ENCODE results near the gene LYRM7. TPM values are rescaled to one million over a fixed set of nuclear protein-coding genes. Genes with fewer than 3 reads are reported as not detected.
A peak's percentile ranks its signal among the peaks of the same experiment; 100 is the strongest.
"Not testable (repeated sequence)": the region's sequence is repeated elsewhere in the genome, so short reads cannot be mapped to it uniquely, and the experiment has no call there.

LYRM7 gene
- total RNA-seq: 3.1 and 4.4 TPM in 2 replicates

DNA sequence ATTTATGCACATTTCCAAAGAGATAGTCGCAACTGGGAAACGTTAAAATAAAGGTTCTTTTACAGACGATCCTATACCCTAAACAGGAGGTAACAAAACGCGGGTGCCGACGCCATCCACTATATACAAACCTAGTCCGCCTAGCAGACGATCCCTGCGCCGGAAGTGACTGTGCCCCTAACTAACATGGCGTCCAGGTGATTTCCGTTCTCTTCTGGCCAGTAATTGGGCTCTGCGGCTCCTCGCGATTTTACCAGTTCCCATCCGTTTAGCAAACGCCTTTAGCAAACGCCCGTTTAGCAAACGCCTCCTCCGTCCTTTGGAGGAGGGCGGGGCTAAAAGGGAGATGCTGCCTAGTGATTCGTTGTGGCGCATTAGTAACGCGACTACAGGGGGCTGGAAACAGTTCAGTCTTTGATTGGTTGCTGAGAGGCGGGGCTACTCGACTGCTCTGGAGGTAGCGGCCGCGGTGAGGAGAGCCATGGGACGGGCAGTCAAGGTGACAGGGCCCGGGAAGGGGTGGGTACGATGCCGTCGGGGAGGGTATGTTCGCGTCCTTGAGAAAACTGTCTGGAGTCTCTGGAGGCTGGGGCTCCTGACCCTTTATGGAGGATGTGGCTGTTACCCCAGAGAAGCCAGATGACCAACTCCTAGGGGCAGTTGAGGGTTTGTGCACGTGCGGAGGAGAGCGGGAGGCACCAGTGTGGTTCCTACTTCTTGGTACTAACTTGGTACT lies at the start of gene LYRM7:
Gene LYRM7 (plus strand): TSS at position 405 of the 736 bp plus-strand sequence. CDS start 77 bp downstream, at position 482.
- peak; percentile 99 for DNase-seq (ENCODE audit: low read depth in 2 of 2)

DNA sequence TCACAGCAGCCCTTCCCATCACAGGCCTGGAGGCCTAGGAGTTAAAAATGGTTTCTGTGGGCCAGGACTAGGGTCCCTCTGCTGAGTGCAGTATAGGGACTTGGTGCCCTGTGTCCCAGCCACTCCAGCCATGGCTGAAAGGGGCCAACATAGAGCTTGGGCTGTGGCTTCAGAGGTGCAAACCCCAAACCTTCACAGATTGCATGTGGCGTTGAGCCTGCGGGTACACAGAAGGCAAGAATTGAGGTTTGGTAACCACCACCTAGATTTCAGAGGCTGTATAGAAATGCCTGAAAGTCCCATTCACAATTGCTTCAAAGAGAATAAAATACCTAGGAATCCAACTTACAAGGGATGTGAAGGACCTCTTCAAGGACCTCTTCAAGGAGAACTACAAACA lies 43.5 kb upstream of the LYRM7 start:
- DNase-seq (ENCODE audit: low read depth in 2 of 2): not testable (repeated sequence)

GRCh38 chr5:131129306-131129705 lies 41.4 kb upstream of the LYRM7 start:
- DNase-seq (ENCODE audit: low read depth in 2 of 2): no peak

DNA sequence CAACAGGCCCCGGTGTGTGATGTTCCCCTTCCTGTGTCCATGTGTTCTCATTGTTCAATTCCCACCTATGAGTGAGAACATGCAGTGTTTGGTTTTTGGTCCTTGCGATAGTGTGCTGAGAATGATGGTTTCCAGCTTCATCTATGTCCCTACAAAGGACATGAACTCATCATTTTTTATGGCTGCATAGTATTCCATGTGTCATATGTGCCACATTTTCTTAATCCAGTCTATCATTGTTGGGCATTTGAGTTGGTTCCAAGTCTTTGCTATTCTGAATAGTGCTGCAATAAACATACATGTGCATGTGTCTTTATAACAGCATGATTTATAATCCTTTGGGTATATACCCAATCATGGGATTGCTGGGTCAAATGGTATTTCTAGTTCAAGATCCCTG lies 37.7 kb upstream of the LYRM7 start:
- DNase-seq (ENCODE audit: low read depth in 2 of 2): not testable (repeated sequence)

GRCh38 chr5:131138406-131138805 lies 32.3 kb upstream of the LYRM7 start:
- not testable (repeated sequence) for DNase-seq (ENCODE audit: low read depth in 2 of 2)

DNA sequence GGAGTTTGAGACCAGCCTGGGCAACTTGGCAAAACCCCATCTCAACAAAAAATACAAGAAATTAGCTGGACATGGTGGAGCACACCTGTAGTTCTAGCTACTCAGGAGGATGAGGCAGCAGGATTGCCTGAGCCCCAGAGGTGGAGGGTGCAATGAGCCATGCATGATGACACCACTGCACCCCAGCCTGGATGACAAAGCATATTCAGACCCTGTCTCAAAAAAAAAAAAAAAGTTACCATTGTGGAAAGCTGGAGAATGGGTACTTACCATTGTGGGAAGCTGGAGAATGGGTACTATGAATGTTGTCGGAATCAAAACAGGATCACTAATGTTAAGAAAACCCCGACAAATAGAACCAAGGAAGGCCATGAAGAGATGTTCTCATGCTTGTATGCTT lies 31.4 kb upstream of the LYRM7 start:
- DNase-seq (ENCODE audit: low read depth in 2 of 2): no peak

- no peak for DNase-seq (ENCODE audit: low read depth in 2 of 2)
These were observed 27.6 kb upstream of the LYRM7 start for GRCh38 chr5:131142970-131143617.

DNA sequence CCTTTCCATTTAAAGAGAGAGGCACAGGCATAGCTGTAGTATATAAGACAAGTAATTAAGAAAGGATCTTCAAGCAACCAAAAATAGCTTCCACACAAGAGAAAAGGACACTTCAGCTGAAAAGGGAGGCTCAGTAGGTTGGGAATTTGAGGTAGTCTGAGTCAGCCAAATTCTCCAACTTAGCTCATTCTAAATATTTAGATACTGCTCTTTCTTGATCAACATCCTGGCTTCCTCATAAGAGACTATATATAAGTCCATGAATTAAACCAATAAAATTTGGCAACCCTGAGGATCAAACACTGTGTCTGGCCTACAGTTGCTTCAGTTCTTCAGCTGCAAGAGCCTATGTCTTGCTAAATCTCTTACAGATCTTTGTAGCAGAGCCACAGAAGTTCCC lies 23.5 kb upstream of the LYRM7 start:
- DNase-seq (ENCODE audit: low read depth in 2 of 2): no peak

- no peak for DNase-seq (ENCODE audit: low read depth in 2 of 2)
These were observed 21.9 kb upstream of the LYRM7 start for GRCh38 chr5:131148835-131149234.

- no peak for DNase-seq (ENCODE audit: low read depth in 2 of 2)
These were observed 20.3 kb upstream of the LYRM7 start for GRCh38 chr5:131150408-131150807.

DNA sequence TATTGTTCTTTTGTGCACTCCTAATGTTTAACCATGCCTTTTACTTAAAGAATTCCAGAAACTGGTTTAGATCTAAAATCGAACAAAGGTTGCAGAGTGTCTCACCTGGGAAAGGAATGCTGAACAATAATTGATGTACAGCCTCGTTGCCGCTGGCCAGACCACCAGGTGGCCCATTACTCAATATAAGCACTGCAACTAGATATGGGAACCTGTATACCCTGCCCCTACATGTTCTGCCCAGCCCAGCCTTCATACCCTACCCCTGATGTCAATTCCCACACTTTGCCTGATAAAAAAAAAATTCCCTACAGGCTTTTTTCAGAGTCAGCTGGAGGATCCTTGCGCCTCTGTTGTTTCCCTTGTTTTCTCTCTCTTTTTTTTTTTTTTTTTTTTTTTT lies 19.5 kb upstream of the LYRM7 start:
- DNase-seq (ENCODE audit: low read depth in 2 of 2): no peak

DNA sequence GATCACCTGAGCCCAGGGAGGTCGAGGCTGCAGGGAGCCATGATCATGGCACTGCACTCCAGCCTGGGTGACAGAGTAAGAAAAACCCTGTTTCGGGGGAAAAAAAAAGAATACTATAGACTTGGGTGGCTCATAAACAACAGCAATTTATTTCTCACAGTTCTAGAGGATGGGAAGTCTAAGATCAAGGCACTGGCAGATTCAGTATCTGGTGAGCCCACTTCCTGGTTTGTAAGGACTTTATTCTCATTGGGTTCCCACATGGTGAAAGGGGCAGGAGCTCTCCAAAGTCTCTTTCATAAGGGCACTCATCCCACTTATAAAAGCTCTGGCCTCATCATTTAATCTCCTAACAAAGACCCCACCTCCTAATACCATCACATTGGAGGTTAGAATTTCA lies 14.4 kb upstream of the LYRM7 start:
- DNase-seq (ENCODE audit: low read depth in 2 of 2): no peak

GRCh38 chr5:131156957-131157356 lies 13.8 kb upstream of the LYRM7 start:
- no peak for DNase-seq (ENCODE audit: low read depth in 2 of 2)

GRCh38 chr5:131160134-131160533 lies 10.6 kb upstream of the LYRM7 start:
- no peak for DNase-seq (ENCODE audit: low read depth in 2 of 2)

- peak; percentile 57 to 69 for DNase-seq (ENCODE audit: low read depth in 2 of 2)
These were observed 7.2 kb upstream of the LYRM7 start for GRCh38 chr5:131163276-131164119.

GRCh38 chr5:131164191-131165118 lies 6.3 kb upstream of the LYRM7 start:
- DNase-seq (ENCODE audit: low read depth in 2 of 2): peak; percentile 68 to 73

- peak; percentile 87 to 89 for DNase-seq (ENCODE audit: low read depth in 2 of 2)
These were observed 5.5 kb upstream of the LYRM7 start, which contains the start of gene HINT1 for GRCh38 chr5:131165119-131165727. TSS of gene HINT1 (minus strand) at chr5:131165256. CDS start at chr5:131165205, 51 bp downstream.

DNA sequence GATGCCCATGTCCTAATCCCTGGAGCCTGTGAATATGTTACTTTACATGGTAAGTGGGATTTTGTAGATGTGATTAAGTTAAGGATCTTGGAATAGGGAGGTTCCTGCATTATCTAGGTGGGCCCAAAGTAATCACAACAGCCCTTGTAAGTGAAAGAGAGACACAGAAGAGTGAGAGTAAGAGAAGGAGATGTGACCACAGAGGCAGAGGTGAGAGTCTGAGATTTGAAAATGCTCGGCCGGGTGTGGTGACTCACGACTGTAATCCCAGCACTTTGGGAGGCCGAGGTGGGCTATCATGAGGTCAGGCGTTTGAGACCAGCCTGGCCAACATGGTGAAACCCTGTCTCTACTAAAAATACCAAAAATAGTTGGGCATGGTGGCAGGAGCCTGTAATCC lies 3.1 kb upstream of the LYRM7 start:
- DNase-seq (ENCODE audit: low read depth in 2 of 2): no peak

GRCh38 chr5:131169810-131170539 lies 769 bp upstream of the LYRM7 start:
- DNase-seq (ENCODE audit: low read depth in 2 of 2): peak in 1 of 2 donors; percentile 26

DNA sequence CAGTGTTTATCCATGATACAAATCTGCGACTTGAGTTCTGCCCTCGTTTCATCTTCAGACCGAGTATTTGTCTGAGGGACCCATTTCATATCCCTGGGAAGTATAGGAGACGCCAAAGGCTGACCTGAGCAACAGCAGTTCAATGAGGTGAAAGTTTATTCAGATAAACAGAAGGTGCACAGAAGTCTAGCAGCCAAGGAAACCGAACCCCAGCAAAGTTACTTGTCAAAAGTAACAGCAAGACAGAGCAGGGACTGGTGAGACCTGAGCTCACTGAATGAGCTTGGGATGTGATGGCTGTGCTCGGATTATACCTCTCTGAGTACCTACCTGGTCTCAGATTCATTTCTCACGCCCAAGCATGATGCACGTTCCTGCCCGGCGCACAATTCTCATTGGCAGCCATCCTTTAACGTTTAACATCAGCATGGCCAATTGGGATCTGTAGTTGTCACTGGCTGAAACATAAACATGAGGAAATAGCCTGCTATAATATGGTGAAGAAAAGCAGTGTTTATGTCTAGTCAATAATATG lies 599 bp downstream of the LYRM7 start:
- no peak for DNase-seq (ENCODE audit: low read depth in 2 of 2)

Data from lung microvascular endothelial cell (primary cell).